H1 (cell line): ENCODE measurements around the gene CTIF. TPM values are rescaled to one million over a fixed set of nuclear protein-coding genes. Genes with fewer than 3 reads are reported as not detected.

Source experiments
- CTCF ChIA-PET: fragments of 300-600 bp; sonication (Branson Sonifier 250); formaldehyde crosslinking; loops from one replicate; lab custom pipeline; 2021; ENCODE audit not compliant: partially characterized antibody; lab: Charles Lee
- POLR2A ChIA-PET: fragments of 300-600 bp; sonication (Branson Sonifier 250); formaldehyde crosslinking; loops from one replicate; lab custom pipeline; 2021; ENCODE audit warnings: inconsistent platforms; ENCODE audit not compliant: partially characterized antibody; lab: Charles Lee
- DNase-seq, 2 experiments: peaks; one replicate each; pipeline versions ENCODE4 v3.0.0 to v3.0.0-alpha.2; 2010 to 2022; ENCODE audit warnings: low spot score in 2 of 2, low read depth in 1 of 2, mixed read lengths in 1 of 2
- FAIRE-seq: peaks from 2 replicates; lab custom pipeline; 2011; peaks lifted over from hg19 to GRCh38; lab: Jason Lieb, UNC
- H2AFZ ChIP-seq: 2 replicates; pipeline ENCODE4 v1.8.1; 2012; ENCODE audit warnings: low read length, inconsistent platforms
- H2AK5ac ChIP-seq: 2 replicates; pipeline ENCODE4 v1.6.1; 2013; ENCODE audit warnings: low read depth, low read length
- H2BK120ac ChIP-seq: replicated peaks from 2 replicates; pipeline ENCODE3; 2013; ENCODE audit warnings: low read depth, low read length, inconsistent platforms
- H2BK12ac ChIP-seq: 2 replicates; pipeline ENCODE4 v1.6.1; 2013; ENCODE audit warnings: low read depth, low read length
- H2BK15ac ChIP-seq: 2 replicates; pipeline ENCODE4 v1.6.1; 2013; ENCODE audit warnings: low read length
- H2BK20ac ChIP-seq: 2 replicates; pipeline ENCODE4 v1.6.1; 2013; ENCODE audit warnings: low read length
- H2BK5ac ChIP-seq: 2 replicates; pipeline ENCODE4 v1.6.1; 2013; ENCODE audit warnings: low read depth, low read length
- H3K14ac ChIP-seq: 2 replicates; pipeline ENCODE4 v1.6.1; 2013; ENCODE audit warnings: inconsistent platforms; ENCODE audit not compliant: insufficient read length
- H3K18ac ChIP-seq: 2 replicates; pipeline ENCODE4 v1.6.1; 2013; ENCODE audit warnings: low read length; ENCODE audit errors: extremely low read depth
- H3K23ac ChIP-seq: 2 replicates; pipeline ENCODE4 v1.6.1; 2013; ENCODE audit warnings: inconsistent platforms; ENCODE audit not compliant: insufficient read length
- H3K23me2 ChIP-seq: 2 replicates; pipeline ENCODE4 v1.6.1; 2013; ENCODE audit warnings: low read depth, low read length
- H3K27ac ChIP-seq: 2 replicates; pipeline ENCODE4 v1.6.1; 2011; ENCODE audit warnings: low read depth, low read length, inconsistent platforms
- H3K27me3 ChIP-seq, 4 experiments: replicated peaks in 1 of 4; 1 replicate in 1 of 4; 2 replicates in 3 of 4; pipeline versions ENCODE4 v1.6.1 to v1.8.1; 2011 to 2013; ENCODE audit warnings: low read length in 3 of 4, mild to moderate bottlenecking in 3 of 4, inconsistent platforms in 2 of 4, mixed read lengths in 2 of 4, moderate library complexity in 1 of 4; ENCODE audit not compliant: control insufficient read depth in 3 of 4, insufficient read depth in 3 of 4; ENCODE audit errors: extremely low read depth in 1 of 4
- H3K36me3 ChIP-seq, 4 experiments: 2 replicates each; pipeline versions ENCODE4 v1.6.1 to v1.8.1; 2011 to 2013; ENCODE audit warnings: mild to moderate bottlenecking in 4 of 4, low read length in 3 of 4, moderate library complexity in 2 of 4, control low read depth in 1 of 4, inconsistent platforms in 1 of 4; ENCODE audit not compliant: insufficient read depth in 4 of 4, control insufficient read depth in 2 of 4
- H3K4ac ChIP-seq: replicated peaks from 2 replicates; pipeline ENCODE3; 2013; ENCODE audit warnings: low read length, low read depth, mixed read lengths, inconsistent platforms; ENCODE audit not compliant: insufficient read length
- H3K4me1 ChIP-seq, 4 experiments: replicated peaks in 1 of 4; 1 replicate in 1 of 4; 2 replicates in 3 of 4; pipeline versions ENCODE4 v1.6.1 to v1.8.1; 2011 to 2013; ENCODE audit warnings: low read length in 3 of 4, inconsistent platforms in 2 of 4, mixed read lengths in 1 of 4; ENCODE audit not compliant: insufficient read depth in 4 of 4, control insufficient read depth in 3 of 4
- H3K4me2 ChIP-seq, 2 experiments: 2 replicates each; pipeline versions ENCODE4 v1.6.1 to v1.8.1; 2011 to 2013; ENCODE audit warnings: low read depth in 2 of 2, low read length in 2 of 2, control low read depth in 1 of 2, inconsistent platforms in 1 of 2, mild to moderate bottlenecking in 1 of 2; ENCODE audit not compliant: insufficient read depth in 1 of 2
- H3K4me3 ChIP-seq, 4 experiments: fragments of 200-600, 300-600 bp in 1 of 4; sonication (generic), shearing (Covaris generic), sonication (Bioruptor Twin) in 1 of 4; 2 replicates each; pipeline versions ENCODE4 v1.5.1 to v1.8.1; 2011 to 2016; ENCODE audit warnings: low read length in 4 of 4, low read depth in 3 of 4, control low read depth in 2 of 4, inconsistent platforms in 2 of 4, mild to moderate bottlenecking in 2 of 4, mixed read lengths in 1 of 4, moderate library complexity in 1 of 4; ENCODE audit not compliant: insufficient read depth in 2 of 4; ENCODE audit errors: extremely low read depth in 1 of 4
- H3K56ac ChIP-seq: replicated peaks from 2 replicates; pipeline ENCODE3; 2013; ENCODE audit warnings: low read depth, mild to moderate bottlenecking, mixed read lengths, low read length, inconsistent platforms; ENCODE audit not compliant: insufficient read length
- H3K79me1 ChIP-seq: 2 replicates; pipeline ENCODE4 v1.6.1; 2013; ENCODE audit warnings: low read depth, low read length, control low read depth
- H3K79me2 ChIP-seq, 2 experiments: 2 replicates each; pipeline versions ENCODE4 v1.6.1 to v1.8.1; 2012 to 2013; ENCODE audit warnings: low read length in 2 of 2, mild to moderate bottlenecking in 2 of 2, inconsistent platforms in 1 of 2; ENCODE audit not compliant: insufficient read depth in 2 of 2, control insufficient read depth in 1 of 2
- H3K9ac ChIP-seq, 4 experiments: replicated peaks in 1 of 4; 1 replicate in 1 of 4; 2 replicates in 3 of 4; pipeline versions ENCODE4 v1.6.1 to v1.8.1; 2011 to 2013; ENCODE audit warnings: low read depth in 3 of 4, low read length in 3 of 4, control low read depth in 2 of 4, mild to moderate bottlenecking in 2 of 4, moderate library complexity in 2 of 4, inconsistent platforms in 1 of 4; ENCODE audit errors: extremely low read depth in 1 of 4
- H3K9me3 ChIP-seq, 2 experiments: 2 replicates each; pipeline versions ENCODE4 v1.6.1 to v1.8.1; 2012 to 2013; ENCODE audit warnings: mild to moderate bottlenecking in 2 of 2, moderate library complexity in 2 of 2, control low read depth in 1 of 2, inconsistent platforms in 1 of 2, low read depth in 1 of 2, low read length in 1 of 2, mixed read lengths in 1 of 2; ENCODE audit not compliant: insufficient read depth in 2 of 2
- H4K20me1 ChIP-seq, 2 experiments: replicated peaks in 1 of 2; 2 replicates each; pipeline versions ENCODE3 to v1.8.1; 2011 to 2013; ENCODE audit warnings: inconsistent platforms in 2 of 2, low read length in 2 of 2, mild to moderate bottlenecking in 1 of 2; ENCODE audit not compliant: insufficient read depth in 2 of 2, control insufficient read depth in 1 of 2
- H4K5ac ChIP-seq: 2 replicates; pipeline ENCODE4 v1.6.1; 2013; ENCODE audit warnings: low read length, low read depth, mixed read lengths, inconsistent platforms; ENCODE audit not compliant: insufficient read length
- H4K8ac ChIP-seq: 2 replicates; pipeline ENCODE4 v1.8.0; 2013; ENCODE audit warnings: mild to moderate bottlenecking, moderate library complexity, low read length, inconsistent platforms; ENCODE audit not compliant: insufficient read depth; ENCODE audit errors: extremely low read depth
- H4K91ac ChIP-seq: replicated peaks from 2 replicates; pipeline ENCODE3; 2013; ENCODE audit warnings: low read length, mixed read lengths, inconsistent platforms; ENCODE audit not compliant: insufficient read length
- SP1 ChIP-seq: IDR thresholded peaks from 2 replicates; pipeline ENCODE4 v1.6.1; 2011; ENCODE audit warnings: low read depth, low read length
- TEAD4 ChIP-seq: IDR thresholded peaks from 2 replicates; pipeline ENCODE4 v1.6.1; 2012; ENCODE audit warnings: low read depth, low read length, inconsistent platforms, mixed read lengths
- ZNF274 ChIP-seq: IDR thresholded peaks from 2 replicates; pipeline ENCODE4 v1.7.0; 2012; ENCODE audit warnings: low read length, borderline replicate concordance; ENCODE audit errors: extremely low read depth
- WGBS, 2 experiments: shearing (Covaris generic) in 1 of 2; methylation state at CpG; one replicate each; pipeline versions ENCODE4 v1.1.6 to v1.1.7; 2013 to 2015; ENCODE audit warnings: low lambda C conversion rate in 2 of 2, mixed read lengths in 2 of 2, inconsistent platforms in 1 of 2, low coverage in 1 of 2, missing lambda C conversion rate in 1 of 2; ENCODE audit not compliant: insufficient replicate concordance in 2 of 2, insufficient coverage in 1 of 2, insufficient read length in 1 of 2; ENCODE audit errors: extremely low coverage in 1 of 2, missing lambda C conversion rate in 1 of 2; 5-methylcytosine and 5-hydroxymethylcytosine counted together
- polyA plus RNA-seq, 7 experiments: library from polyadenylated mRNA; depleted of rRNA in 3 of 7; stranded (reverse) in 5 of 7; unstranded in 2 of 7; fragments of >200 nt in 5 of 7; fragments of 200-250 nt in 2 of 7; gene quantifications; 1 replicate in 5 of 7; 2 replicates in 1 of 7; 4 replicates in 1 of 7; pipeline versions ENCODE4 v1.2.1 to v1.2.3, GENCODE V29; 2011 to 2013; ENCODE audit warnings: missing spikeins in 2 of 7, mixed read lengths in 2 of 7
- total RNA-seq: library from RNA; stranded (reverse); fragmentation: NEBNext Ultra II Directional; extraction: Animal tissue kit (Norgen Biotek cat#: 25700); gene quantifications from 2 replicates; pipeline ENCODE4 v1.2.1, GENCODE V29; 2021
- TF ChIP-seq, protein P1 (sequence below), 3 experiments: IDR thresholded peaks; 1 replicate in 2 of 3; 2 replicates in 1 of 3; pipeline versions ENCODE4 v1.5.1 to v1.6.1; 2011; ENCODE audit warnings: low read length in 3 of 3, mild to moderate bottlenecking in 3 of 3, inconsistent platforms in 2 of 3, low read depth in 1 of 3, moderate library complexity in 1 of 3; ENCODE audit not compliant: insufficient read depth in 1 of 3; ENCODE audit errors: control extremely low read depth in 1 of 3

The CTIF gene
- total and polyA plus RNA-seq, 2 of the 8 experiments (the other 6 are each of a cell fraction or from before 2014, with no cell fraction given) = 9.0 to 17.8 TPM

DNA sequence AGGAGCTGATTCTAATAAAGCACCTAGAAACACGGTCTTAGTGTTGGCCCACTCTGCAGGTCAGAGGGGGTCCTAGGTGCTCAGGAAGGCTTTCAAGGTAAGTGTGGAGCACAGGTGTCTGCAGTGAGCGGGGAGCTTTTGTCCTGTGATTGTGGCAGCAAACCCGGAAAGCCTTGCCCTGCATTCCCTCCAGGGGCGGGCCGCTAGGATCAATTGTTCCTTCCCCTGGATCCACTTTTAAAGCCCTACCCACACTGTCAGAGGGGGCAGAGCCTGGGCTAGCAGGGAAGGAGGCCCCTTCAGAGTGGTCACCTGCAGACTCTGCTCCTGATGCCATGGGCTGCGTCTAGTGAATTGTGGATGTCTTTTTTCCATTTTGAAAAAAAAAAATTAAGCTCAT, 176.0 kb downstream of the CTIF start:
- Histone ChIP-seq H2BK5ac (no peak overlapping the region), H4K20me1 (peaks cover 0 to 2% of the 10 kb centered on the region in 2 experiments), H3K36me3 (no peaks in the 10 kb centered on the region), H3K23ac (no peak overlapping the region), H3K18ac (0 out of 2 replicates have a peak overlapping the region, but pooled peaks have one; percentile 29), H3K4me2 (no peak overlapping the region), H3K14ac (no peak overlapping the region), H3K9me3 (no peaks in the 10 kb centered on the region), H4K8ac (no peak overlapping the region), H3K9ac (no peak overlapping the region), H3K56ac (no peak overlapping the region), H2BK120ac (no peak overlapping the region), H3K27ac (no peak overlapping the region), H3K79me2 (no peaks in the 10 kb centered on the region), H2BK15ac (no peak overlapping the region), H3K23me2 (no peaks in the 10 kb centered on the region), H3K4me3 (no peak overlapping the region), H2BK12ac (no peak overlapping the region), H3K4ac (no peak overlapping the region), H2BK20ac (no peak overlapping the region), H2AK5ac (no peak overlapping the region), H3K27me3 (no peaks in the 10 kb centered on the region), H2AFZ (no peak overlapping the region), H3K4me1 (peaks cover 0 to 10% (median 2%) of the 10 kb centered on the region in 4 experiments; a peak in 3 of 7 replicates), H3K79me1 (no peaks in the 10 kb centered on the region; the same call in 1 of the 2 replicates), H4K5ac (no peak overlapping the region), H4K91ac (no peak overlapping the region)
- TF ChIP-seq ZNF274 (no peak), TEAD4 (no peak), SP1 (no peak)
- TF ChIP-seq, protein P1, sequence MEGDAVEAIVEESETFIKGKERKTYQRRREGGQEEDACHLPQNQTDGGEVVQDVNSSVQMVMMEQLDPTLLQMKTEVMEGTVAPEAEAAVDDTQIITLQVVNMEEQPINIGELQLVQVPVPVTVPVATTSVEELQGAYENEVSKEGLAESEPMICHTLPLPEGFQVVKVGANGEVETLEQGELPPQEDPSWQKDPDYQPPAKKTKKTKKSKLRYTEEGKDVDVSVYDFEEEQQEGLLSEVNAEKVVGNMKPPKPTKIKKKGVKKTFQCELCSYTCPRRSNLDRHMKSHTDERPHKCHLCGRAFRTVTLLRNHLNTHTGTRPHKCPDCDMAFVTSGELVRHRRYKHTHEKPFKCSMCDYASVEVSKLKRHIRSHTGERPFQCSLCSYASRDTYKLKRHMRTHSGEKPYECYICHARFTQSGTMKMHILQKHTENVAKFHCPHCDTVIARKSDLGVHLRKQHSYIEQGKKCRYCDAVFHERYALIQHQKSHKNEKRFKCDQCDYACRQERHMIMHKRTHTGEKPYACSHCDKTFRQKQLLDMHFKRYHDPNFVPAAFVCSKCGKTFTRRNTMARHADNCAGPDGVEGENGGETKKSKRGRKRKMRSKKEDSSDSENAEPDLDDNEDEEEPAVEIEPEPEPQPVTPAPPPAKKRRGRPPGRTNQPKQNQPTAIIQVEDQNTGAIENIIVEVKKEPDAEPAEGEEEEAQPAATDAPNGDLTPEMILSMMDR (IDR thresholded peaks at IDR 0.05; ENCODE audit: control extremely low read depth in 1 of 3, insufficient read depth in 1 of 3, low read depth in 1 of 3, low read length in 3 of 3) = peak in 1 of 3 experiments; percentile 6; a peak in 1 of 4 replicates
- ChIA-PET POLR2A (interaction anchor here (0.6 to 1.1 kb wide), 4 partner anchors 9 to 737 kb away, joined by 3 to 4 read pairs (median 3); no protein-coding TSS in a partner anchor), CTCF (interaction anchor here (0.6 to 2.6 kb wide), 24 partner anchors 12 to 524 kb away, joined by 3 to 10 read pairs (median 4); no protein-coding TSS in a partner anchor)
- FAIRE-seq (no peak), DNase-seq (no peak)
- 63% methylated on average over 6 of the region's 6 CpGs; no CpG with 5 or more reads in 1 of the 2 experiments for WGBS, 2 experiments
